NCI-H1048 (cell line): ENCODE measurements around the gene FAM3C.
A peak's percentile ranks its signal among the peaks of the same experiment; 100 is the strongest.
"Not testable (repeated sequence)": the region's sequence is repeated elsewhere in the genome, so short reads cannot be mapped to it uniquely, and the experiment has no call there.

Experiments used
- DNase-seq: peaks from one replicate; lab custom pipeline; 2025; lab: John Stamatoyannopoulos, UW

Gene FAM3C

GRCh38 chr7:121395961-121396757 lies at the start of gene FAM3C:
Gene FAM3C (minus strand): TSS chr7:121396308. CDS start chr7:121382969, 13,339 bp downstream.
- peak; percentile 56 for DNase-seq

GRCh38 chr7:121442845-121443244 lies 46.7 kb upstream of the FAM3C start:
- no peak for DNase-seq

GRCh38 chr7:121440857-121441503 lies 44.9 kb upstream of the FAM3C start:
- DNase-seq = no peak

- not testable (repeated sequence) for DNase-seq
Observed at GRCh38 chr7:121438043-121438955, 42.2 kb upstream of the FAM3C start.

GRCh38 chr7:121437470-121437869 lies 41.4 kb upstream of the FAM3C start:
- no peak for DNase-seq

GRCh38 chr7:121436688-121437087 lies 40.6 kb upstream of the FAM3C start:
- DNase-seq = no peak

- no peak for DNase-seq
Observed at GRCh38 chr7:121436136-121436535, 40.0 kb upstream of the FAM3C start.

- no peak for DNase-seq
Observed at GRCh38 chr7:121433775-121434174, 37.7 kb upstream of the FAM3C start.

- DNase-seq = not testable (repeated sequence)
Observed at GRCh38 chr7:121432486-121432885, 36.4 kb upstream of the FAM3C start.

GRCh38 chr7:121431996-121432395 lies 35.9 kb upstream of the FAM3C start:
- no peak for DNase-seq

GRCh38 chr7:121431389-121431995 lies 35.4 kb upstream of the FAM3C start:
- DNase-seq = no peak

GRCh38 chr7:121430558-121430957 lies 34.5 kb upstream of the FAM3C start:
- no peak for DNase-seq

- DNase-seq = no peak
Observed at GRCh38 chr7:121429798-121430197, 33.7 kb upstream of the FAM3C start.

GRCh38 chr7:121428855-121429489 lies 32.9 kb upstream of the FAM3C start:
- no peak for DNase-seq

GRCh38 chr7:121421743-121422142 lies 25.6 kb upstream of the FAM3C start:
- not testable (repeated sequence) for DNase-seq

GRCh38 chr7:121420976-121421375 lies 24.9 kb upstream of the FAM3C start:
- DNase-seq = no peak

GRCh38 chr7:121419201-121420148 lies 23.4 kb upstream of the FAM3C start:
- DNase-seq = no peak

GRCh38 chr7:121416533-121416932 lies 20.4 kb upstream of the FAM3C start:
- DNase-seq = no peak

- no peak for DNase-seq
Observed at GRCh38 chr7:121414436-121414835, 18.3 kb upstream of the FAM3C start.

GRCh38 chr7:121411597-121411979 lies 15.5 kb upstream of the FAM3C start:
- no peak for DNase-seq
